NCI-H69 (cell line): ENCODE results near the gene LMOD2.

ENCODE experiments used
- DNase-seq: peaks from one replicate; lab custom pipeline; 2025; lab: John Stamatoyannopoulos, UW

The LMOD2 gene

GRCh38 chr7:123639631-123640030, 16.0 kb upstream of the LMOD2 start:
- DNase-seq, result no peak

GRCh38 chr7:123640583-123640982, 15.1 kb upstream of the LMOD2 start:
- DNase-seq, result no peak

GRCh38 chr7:123641901-123642300, 13.8 kb upstream of the LMOD2 start:
- DNase-seq, result no peak

GRCh38 chr7:123643495-123644441, 11.9 kb upstream of the LMOD2 start:
- peak; percentile 96 for DNase-seq

- peak; percentile 36 for DNase-seq
Measured at GRCh38 chr7:123645516-123645915, 10.2 kb upstream of the LMOD2 start.

GRCh38 chr7:123647106-123647730, 8.4 kb upstream of the LMOD2 start:
- no peak for DNase-seq

- DNase-seq, result no peak
Measured at GRCh38 chr7:123649964-123650363, 5.7 kb upstream of the LMOD2 start.

GRCh38 chr7:123650595-123650994, 5.1 kb upstream of the LMOD2 start:
- no peak for DNase-seq

- no peak for DNase-seq
Measured at GRCh38 chr7:123652406-123652805, 3.3 kb upstream of the LMOD2 start.

- no peak for DNase-seq
Measured at GRCh38 chr7:123653162-123653561, 2.5 kb upstream of the LMOD2 start.

- DNase-seq, result no peak
Measured at GRCh38 chr7:123656544-123657303, 1.1 kb downstream of the LMOD2 start.

GRCh38 chr7:123657304-123657685, 1.6 kb downstream of the LMOD2 start:
- no peak for DNase-seq

GRCh38 chr7:123658023-123658422, 2.4 kb downstream of the LMOD2 start:
- no peak for DNase-seq

GRCh38 chr7:123660514-123661354, 5.1 kb downstream of the LMOD2 start:
- DNase-seq, result peak; percentile 26

GRCh38 chr7:123661765-123662164, 6.1 kb downstream of the LMOD2 start:
- DNase-seq, result no peak

GRCh38 chr7:123662293-123662692, 6.6 kb downstream of the LMOD2 start:
- DNase-seq, result no peak

GRCh38 chr7:123662755-123663154, 7.1 kb downstream of the LMOD2 start:
- no peak for DNase-seq

- DNase-seq, result no peak
Measured at GRCh38 chr7:123663200-123663599, 7.5 kb downstream of the LMOD2 start.

- DNase-seq, result peak; percentile 36
Measured at GRCh38 chr7:123665157-123665556, 9.5 kb downstream of the LMOD2 start.

GRCh38 chr7:123665896-123666295, 10.2 kb downstream of the LMOD2 start:
- peak; percentile 21 for DNase-seq

GRCh38 chr7:123666492-123666891, 10.8 kb downstream of the LMOD2 start:
- peak; percentile 97 for DNase-seq

GRCh38 chr7:123669485-123669884, 13.8 kb downstream of the LMOD2 start:
- no peak for DNase-seq
